Measurements from ENCODE around the gene RABGAP1L. TPM values are rescaled to one million over a fixed set of nuclear protein-coding genes. Genes with fewer than 3 reads are reported as not detected.

The RABGAP1L gene
- total and polyA plus RNA-seq, 2 donors (not counting 3 experiments of a cell fraction or from before 2014, with no cell fraction given), result 6.4 to 22.2 TPM

DNA sequence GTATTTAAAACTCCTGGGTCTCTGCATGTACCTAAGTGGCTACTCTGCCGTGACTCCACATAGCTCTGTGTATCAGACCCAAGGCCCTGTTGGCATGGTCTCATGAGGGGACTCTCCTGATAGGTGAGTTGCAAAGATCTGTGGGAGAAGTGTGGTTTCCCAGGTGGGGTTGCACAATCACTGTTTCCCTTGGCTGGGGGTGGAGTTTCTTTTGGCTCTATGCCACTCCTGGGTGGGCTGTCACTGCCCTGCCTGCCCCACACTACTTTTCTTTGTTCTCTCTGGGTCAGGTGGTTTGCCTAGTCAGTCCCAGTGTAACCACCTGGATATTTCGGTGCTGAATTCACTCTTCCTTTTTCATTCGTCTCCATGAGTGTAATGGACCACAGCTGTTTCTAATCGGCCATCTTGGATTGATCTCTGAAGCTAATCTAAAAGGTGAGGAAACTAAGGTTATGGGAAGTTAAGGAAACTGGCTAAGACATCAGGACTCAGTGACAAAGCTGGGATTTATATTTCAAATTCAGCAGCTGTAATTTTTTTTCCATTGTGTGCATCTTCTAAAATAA is 743.3 kb downstream of the RABGAP1L start:
- H3K9me3 ChIP-seq (replicated peaks; ENCODE audit: control insufficient read depth, insufficient read depth, low read length), result no peaks in the 10 kb centered on the region
- no peak overlapping the region for H2AFZ ChIP-seq (ENCODE audit: low read depth, low read length)
- ChIA-PET CTCF (no interaction called here), POLR2A (no interaction called here)
- no peak overlapping the region for H3K27ac ChIP-seq (ENCODE audit: insufficient read depth, low read depth, low read length)
- DNase-seq (ENCODE audit: low read depth, low spot score), result no peak
- H4K20me1 ChIP-seq (replicated peaks; ENCODE audit: control insufficient read depth, extremely low read depth, insufficient read depth, low read length), result no peaks in the 10 kb centered on the region
- dilution Hi-C loops (cut with MboI; ENCODE audit: extremely low pct_ligation_motif_present, low sequenced_read_pairs) (no loop called here), intact Hi-C loops (cut with micrococcal nuclease) (no loop called here)
- H3K4me1 ChIP-seq (ENCODE audit: control insufficient read depth, extremely low read depth, insufficient read depth, low read length), result no peaks in the 10 kb centered on the region
- FAIRE-seq, result no peak
- BruUV-seq (replicated peaks), result no TSS peak
- no peak overlapping the region for H3K4me2 ChIP-seq (ENCODE audit: insufficient read depth, low read length)
- H3K36me3 ChIP-seq (ENCODE audit: control insufficient read depth in 2 of 2, extremely low read depth in 1 of 2, insufficient read depth in 2 of 2, low read length in 2 of 2), result no peaks in the 10 kb centered on the region
- H3K9me1 ChIP-seq (replicated peaks; ENCODE audit: control insufficient read depth, extremely low read depth, insufficient read depth, low read length), result no peaks in the 10 kb centered on the region
- no peaks in the 10 kb centered on the region for H3K27me3 ChIP-seq (ENCODE audit: control insufficient read depth in 2 of 2, insufficient read depth in 2 of 2, low read length in 2 of 2)
- H3K4me3 ChIP-seq (replicated peaks in 1 of 3; ENCODE audit: insufficient read depth in 1 of 3, low read depth in 1 of 3, low read length in 3 of 3), result no peak overlapping the region
- no peak overlapping the region for H3K9ac ChIP-seq (replicated peaks; ENCODE audit: extremely low read depth, insufficient read depth, low read length)
- TF ChIP-seq GATA2 (IDR thresholded peaks at IDR 0.05; ENCODE audit: insufficient read depth, insufficient read length, low read depth, low read length) (no peak), MYC (IDR thresholded peaks at IDR 0.05; ENCODE audit: low read depth, low read length) (no peak), JUN (IDR thresholded peaks at IDR 0.05; ENCODE audit: borderline replicate concordance, insufficient read depth, insufficient read length, low read depth) (no peak), FOS (IDR thresholded peaks at IDR 0.05; ENCODE audit: borderline replicate concordance, insufficient read depth, low read length) (no peak), EZH2 (IDR thresholded peaks at IDR 0.05; ENCODE audit: borderline replicate concordance, low read depth, low read length, severe bottlenecking) (no peak), POLR2AphosphoS5 (IDR thresholded peaks at IDR 0.05; ENCODE audit: insufficient read depth, low read depth, low read length) (no peak), POLR2A (IDR thresholded peaks at IDR 0.05; ENCODE audit: low read depth, low read length) (no peak)
- TF ChIP-seq, protein P1, sequence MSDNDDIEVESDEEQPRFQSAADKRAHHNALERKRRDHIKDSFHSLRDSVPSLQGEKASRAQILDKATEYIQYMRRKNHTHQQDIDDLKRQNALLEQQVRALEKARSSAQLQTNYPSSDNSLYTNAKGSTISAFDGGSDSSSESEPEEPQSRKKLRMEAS (IDR thresholded peaks at IDR 0.05; ENCODE audit: insufficient read depth, insufficient read length), result no peak
- TF ChIP-seq, protein P2, sequence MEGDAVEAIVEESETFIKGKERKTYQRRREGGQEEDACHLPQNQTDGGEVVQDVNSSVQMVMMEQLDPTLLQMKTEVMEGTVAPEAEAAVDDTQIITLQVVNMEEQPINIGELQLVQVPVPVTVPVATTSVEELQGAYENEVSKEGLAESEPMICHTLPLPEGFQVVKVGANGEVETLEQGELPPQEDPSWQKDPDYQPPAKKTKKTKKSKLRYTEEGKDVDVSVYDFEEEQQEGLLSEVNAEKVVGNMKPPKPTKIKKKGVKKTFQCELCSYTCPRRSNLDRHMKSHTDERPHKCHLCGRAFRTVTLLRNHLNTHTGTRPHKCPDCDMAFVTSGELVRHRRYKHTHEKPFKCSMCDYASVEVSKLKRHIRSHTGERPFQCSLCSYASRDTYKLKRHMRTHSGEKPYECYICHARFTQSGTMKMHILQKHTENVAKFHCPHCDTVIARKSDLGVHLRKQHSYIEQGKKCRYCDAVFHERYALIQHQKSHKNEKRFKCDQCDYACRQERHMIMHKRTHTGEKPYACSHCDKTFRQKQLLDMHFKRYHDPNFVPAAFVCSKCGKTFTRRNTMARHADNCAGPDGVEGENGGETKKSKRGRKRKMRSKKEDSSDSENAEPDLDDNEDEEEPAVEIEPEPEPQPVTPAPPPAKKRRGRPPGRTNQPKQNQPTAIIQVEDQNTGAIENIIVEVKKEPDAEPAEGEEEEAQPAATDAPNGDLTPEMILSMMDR (IDR thresholded peaks at IDR 0.05; ENCODE audit: extremely low read depth in 1 of 2, insufficient read depth in 1 of 2, low read depth in 1 of 2, low read length in 2 of 2), result no peak
- H3K79me2 ChIP-seq (ENCODE audit: control insufficient read depth, insufficient read depth, low read length), result no peaks in the 10 kb centered on the region

Data from endothelial cell of umbilical vein (primary cell).